ENCODE results near the gene PIP5KL1. TPM values are rescaled to one million over a fixed set of nuclear protein-coding genes. Genes with fewer than 3 reads are reported as not detected.

The PIP5KL1 gene
- total RNA-seq, 2 donors from 2014 or later, result 0.85 to 0.89 TPM

GRCh38 chr9:127937388-127938297, 7.1 kb upstream of the PIP5KL1 start, which contains the start of gene DPM2:
DPM2 (minus strand) TSS chr9:127937854; CDS start chr9:127937820, 34 bp downstream.
- peak within 1 kb of the TSS; percentile 50 for H3K27ac ChIP-seq
- TF ChIP-seq CTCF (IDR thresholded peaks at IDR 0.05), result no peak
- H3K4me3 ChIP-seq, result peak within 1 kb of the TSS; percentile 70
- H3K27me3 ChIP-seq, result no peaks in the 10 kb centered on the region
- DNase-seq, result peak; percentile 84
- peaks cover 7% of the 10 kb centered on the region for H3K36me3 ChIP-seq
- peaks cover 5% of the 10 kb centered on the region for H3K4me1 ChIP-seq
- H3K9me3 ChIP-seq, result no peaks in the 10 kb centered on the region
- peak within 1 kb of the TSS; percentile 82 to 88 for H3K9ac ChIP-seq (ENCODE audit: low read depth in 2 of 2, low read length in 2 of 2)
- intact Hi-C loops (cut with DNase I), result no loop called here

- no peaks in the 10 kb centered on the region for H3K9me3 ChIP-seq
- peaks cover 2% of the 10 kb centered on the region for H3K36me3 ChIP-seq
- H3K4me1 ChIP-seq, result peaks cover 5% of the 10 kb centered on the region
- intact Hi-C loops (cut with DNase I), result no loop called here
- H3K27me3 ChIP-seq, result no peaks in the 10 kb centered on the region
- H3K9ac ChIP-seq (ENCODE audit: low read depth in 2 of 2, low read length in 2 of 2), result peak overlapping the region; percentile 82 to 88
- TF ChIP-seq CTCF (IDR thresholded peaks at IDR 0.05), result no peak
- H3K4me3 ChIP-seq, result peak overlapping the region; percentile 70
- H3K27ac ChIP-seq, result no peak overlapping the region
- DNase-seq, result no peak
Measured at GRCh38 chr9:127937056-127937387, 6.4 kb upstream of the PIP5KL1 start.

- intact Hi-C loops (cut with DNase I), result no loop called here
- peak overlapping the region; percentile 39 to 88 for H3K9ac ChIP-seq (ENCODE audit: low read depth in 2 of 2, low read length in 2 of 2)
- peaks cover 8% of the 10 kb centered on the region for H3K4me1 ChIP-seq
- no peaks in the 10 kb centered on the region for H3K36me3 ChIP-seq
- no peaks in the 10 kb centered on the region for H3K27me3 ChIP-seq
- H3K9me3 ChIP-seq, result no peaks in the 10 kb centered on the region
- no peak overlapping the region for H3K27ac ChIP-seq
- TF ChIP-seq CTCF (IDR thresholded peaks at IDR 0.05), result no peak
- H3K4me3 ChIP-seq, result peak overlapping the region; percentile 70
- no peak for DNase-seq
Measured at GRCh38 chr9:127936347-127936852, 5.8 kb upstream of the PIP5KL1 start.

GRCh38 chr9:127935765-127936221, 5.2 kb upstream of the PIP5KL1 start:
- intact Hi-C loops (cut with DNase I), result no loop called here
- Histone ChIP-seq H3K4me1 (peaks cover 14% of the 10 kb centered on the region), H3K9ac (ENCODE audit: low read depth in 2 of 2, low read length in 2 of 2) (peak overlapping the region in 1 of 2 donors; percentile 39), H3K9me3 (no peaks in the 10 kb centered on the region), H3K27ac (no peak overlapping the region), H3K27me3 (no peaks in the 10 kb centered on the region), H3K4me3 (no peak overlapping the region), H3K36me3 (no peaks in the 10 kb centered on the region)
- no peak for DNase-seq
- TF ChIP-seq CTCF (IDR thresholded peaks at IDR 0.05), result no peak

- H3K4me1 ChIP-seq, result peaks cover 20% of the 10 kb centered on the region
- no peaks in the 10 kb centered on the region for H3K36me3 ChIP-seq
- H3K27me3 ChIP-seq, result no peaks in the 10 kb centered on the region
- TF ChIP-seq CTCF (IDR thresholded peaks at IDR 0.05), result no peak
- H3K9me3 ChIP-seq, result no peaks in the 10 kb centered on the region
- intact Hi-C loops (cut with DNase I), result no loop called here
- no peak overlapping the region for H3K27ac ChIP-seq
- no peak for DNase-seq
- H3K4me3 ChIP-seq, result no peak overlapping the region
- H3K9ac ChIP-seq (ENCODE audit: low read depth in 2 of 2, low read length in 2 of 2), result no peak overlapping the region
Measured at GRCh38 chr9:127934986-127935385, 4.4 kb upstream of the PIP5KL1 start.

All from colonic mucosa (tissue), 4 donors.